ENCODE data around the gene CLEC12A. TPM values are rescaled to one million over a fixed set of nuclear protein-coding genes. Genes with fewer than 3 reads are reported as not detected.
"Not testable (repeated sequence)": the region's sequence is repeated elsewhere in the genome, so short reads cannot be mapped to it uniquely, and the experiment has no call there.

The CLEC12A gene
- total and polyA plus RNA-seq, 2 donors (not counting 1 experiment from before 2014, with no cell fraction given): 1.0 TPM; not detected in 1

DNA sequence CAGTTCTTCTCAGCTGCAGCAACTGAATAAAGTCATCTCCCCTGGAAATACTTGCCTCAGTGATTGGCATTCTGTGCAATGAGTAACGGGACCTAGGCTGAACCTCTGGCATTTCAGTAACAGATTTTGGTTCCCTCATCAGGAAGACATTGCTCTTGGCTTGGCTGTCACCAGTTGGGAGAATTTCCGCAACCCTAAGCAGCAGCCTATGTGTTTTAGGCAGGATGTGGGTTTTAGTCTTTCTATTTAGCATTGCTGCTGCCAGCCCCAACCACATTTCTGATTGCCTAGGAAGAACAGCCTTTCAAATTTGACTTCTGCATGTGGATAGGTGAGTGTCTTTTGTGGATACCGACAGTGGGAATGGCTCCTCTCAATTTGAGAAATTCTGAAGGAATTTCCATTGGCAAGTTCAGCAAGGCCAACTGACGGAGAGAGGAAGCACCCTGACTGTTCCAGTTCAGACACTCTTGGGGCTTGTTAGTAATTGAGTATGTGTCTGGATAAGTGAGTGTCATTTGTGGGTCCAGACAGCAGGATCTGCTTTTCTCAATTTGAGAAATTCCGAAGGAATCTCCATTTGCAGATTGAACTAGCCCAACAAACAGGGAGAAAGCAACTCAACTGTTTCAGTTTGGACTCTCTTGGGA lies 20.1 kb upstream of the CLEC12A start:
- no peak overlapping the region for H3K4me3 ChIP-seq (ENCODE audit: control extremely low read depth in 1 of 5, extremely low read depth in 1 of 5, insufficient read depth in 1 of 5, low read depth in 2 of 5, low read length in 4 of 5)

DNA sequence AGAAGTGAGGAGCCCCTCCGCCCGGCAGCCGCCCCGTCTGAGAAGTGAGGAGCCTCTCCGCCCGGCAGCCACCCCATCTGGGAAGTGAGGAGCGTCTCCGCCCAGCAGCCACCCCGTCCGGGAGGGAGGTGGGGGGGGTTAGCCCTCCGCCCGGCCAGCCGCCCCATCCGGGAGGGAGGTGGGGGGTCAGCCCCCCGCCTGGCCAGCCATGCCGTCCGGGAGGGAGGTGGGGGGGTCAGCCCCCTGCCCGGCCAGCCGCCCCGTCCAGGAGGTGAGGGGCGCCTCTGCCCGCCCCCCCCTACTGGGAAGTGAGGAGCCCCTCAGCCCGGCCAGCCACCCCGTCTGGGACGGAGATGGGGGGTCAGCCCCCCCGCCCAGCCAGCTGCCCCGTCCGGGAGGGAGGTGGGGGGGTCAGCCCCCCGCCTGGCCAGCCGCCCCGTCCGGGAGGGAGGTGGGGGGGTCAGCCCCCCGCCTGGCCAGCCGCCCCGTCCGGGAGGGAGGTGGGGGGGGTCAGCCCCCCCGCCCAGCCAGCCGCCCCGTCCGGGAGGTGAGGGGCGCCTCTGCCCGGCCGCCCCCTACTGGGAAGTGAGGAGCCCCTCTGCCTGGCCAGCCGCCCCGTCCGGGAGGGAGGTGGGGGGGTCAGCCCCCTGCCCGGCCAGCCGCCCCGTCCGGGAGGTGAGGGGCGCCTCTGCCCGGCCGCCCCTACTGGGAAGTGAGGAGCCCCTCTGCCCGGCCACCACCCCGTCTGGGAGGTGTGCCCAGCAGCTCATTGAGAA lies 18.1 kb upstream of the CLEC12A start:
- H3K4me3 ChIP-seq (ENCODE audit: control extremely low read depth in 1 of 5, extremely low read depth in 1 of 5, insufficient read depth in 1 of 5, low read depth in 2 of 5, low read length in 4 of 5); H3K4me3 Mint-ChIP-seq; H3K27me3 Mint-ChIP-seq; H3K27ac Mint-ChIP-seq; ATAC-seq (ENCODE audit: low read depth); H2AFZ ChIP-seq (ENCODE audit: insufficient read depth, low read depth, low read length, poor library complexity, severe bottlenecking); intact Hi-C loops (cut with micrococcal nuclease); H3K9me3 ChIP-seq (ENCODE audit: control extremely low read depth in 1 of 3, control insufficient read depth in 2 of 3, insufficient read depth in 1 of 3, low read length in 2 of 3); DNase-seq; H3K4me2 ChIP-seq (replicated peaks; ENCODE audit: low read depth, low read length, poor library complexity, severe bottlenecking); H3K27ac ChIP-seq (ENCODE audit: low read length in 2 of 2); H3K27me3 ChIP-seq (replicated peaks in 1 of 4; ENCODE audit: control extremely low read depth in 1 of 4, control insufficient read depth in 3 of 4, insufficient read depth in 4 of 4, low read length in 3 of 4); H3K9me3 Mint-ChIP-seq (ENCODE audit: insufficient read depth); H3K36me3 ChIP-seq (replicated peaks in 1 of 2; ENCODE audit: control extremely low read depth in 1 of 2, control insufficient read depth in 1 of 2, extremely low read depth in 1 of 2, insufficient read depth in 2 of 2, low read length in 1 of 2); H4K20me1 ChIP-seq (ENCODE audit: control insufficient read depth, insufficient read depth, low read length, poor library complexity, severe bottlenecking); CTCF ChIA-PET; H3K79me2 ChIP-seq (ENCODE audit: control insufficient read depth, insufficient read depth, low read length); POLR2A ChIA-PET; H3K9ac ChIP-seq (ENCODE audit: low read length): not testable (repeated sequence)
- no CpG with 5 or more reads among the region's 55 CpGs for WGBS (ENCODE audit: insufficient coverage)
- peaks cover 43% of the 10 kb centered on the region for H3K4me1 Mint-ChIP-seq
- peaks cover 32 to 35% of the 10 kb centered on the region in 2 donors for H3K4me1 ChIP-seq (ENCODE audit: control insufficient read depth in 2 of 2, insufficient read depth in 2 of 2, low read length in 2 of 2)

More for the DNA sequence above, 20.1 kb upstream of the CLEC12A start:
- WGBS (ENCODE audit: insufficient coverage): 33% methylated on average over 5 of the region's 5 CpGs
- DNase-seq: peak; percentile 31
- CTCF ChIA-PET: no interaction called here
- Histone ChIP-seq H3K36me3 (replicated peaks in 1 of 2; ENCODE audit: control extremely low read depth in 1 of 2, control insufficient read depth in 1 of 2, extremely low read depth in 1 of 2, insufficient read depth in 2 of 2, low read length in 1 of 2) (no peaks in the 10 kb centered on the region), H3K9ac (ENCODE audit: low read length) (no peak overlapping the region), H4K20me1 (ENCODE audit: control insufficient read depth, insufficient read depth, low read length, poor library complexity, severe bottlenecking) (no peaks in the 10 kb centered on the region), H3K79me2 (ENCODE audit: control insufficient read depth, insufficient read depth, low read length) (no peaks in the 10 kb centered on the region), H3K9me3 (ENCODE audit: control extremely low read depth in 1 of 3, control insufficient read depth in 2 of 3, insufficient read depth in 1 of 3, low read length in 2 of 3) (peaks cover 0 to 4% (median 0%) of the 10 kb centered on the region in 3 donors), H3K27ac (ENCODE audit: low read length in 2 of 2) (no peak overlapping the region), H3K4me1 (ENCODE audit: control insufficient read depth in 2 of 2, insufficient read depth in 2 of 2, low read length in 2 of 2) (peaks cover 32 to 40% of the 10 kb centered on the region in 2 donors), H3K4me2 (replicated peaks; ENCODE audit: low read depth, low read length, poor library complexity, severe bottlenecking) (peak overlapping the region; percentile 30), H3K27me3 (replicated peaks in 1 of 4; ENCODE audit: control extremely low read depth in 1 of 4, control insufficient read depth in 3 of 4, insufficient read depth in 4 of 4, low read length in 3 of 4) (peaks cover 0 to 3% (median 0%) of the 10 kb centered on the region in 4 experiments), H2AFZ (ENCODE audit: insufficient read depth, low read depth, low read length, poor library complexity, severe bottlenecking) (no peak overlapping the region)
- peak overlapping the region; percentile 32 for H3K4me3 Mint-ChIP-seq
- no peaks in the 10 kb centered on the region for H3K9me3 Mint-ChIP-seq (ENCODE audit: insufficient read depth)
- peak; percentile 26 for ATAC-seq (ENCODE audit: low read depth)
- H3K27ac Mint-ChIP-seq: no peak overlapping the region
- peaks cover 3% of the 10 kb centered on the region for H3K27me3 Mint-ChIP-seq
- intact Hi-C loops (cut with micrococcal nuclease): no loop called here
- peaks cover 40% of the 10 kb centered on the region for H3K4me1 Mint-ChIP-seq
- TF ChIP-seq, protein P1, sequence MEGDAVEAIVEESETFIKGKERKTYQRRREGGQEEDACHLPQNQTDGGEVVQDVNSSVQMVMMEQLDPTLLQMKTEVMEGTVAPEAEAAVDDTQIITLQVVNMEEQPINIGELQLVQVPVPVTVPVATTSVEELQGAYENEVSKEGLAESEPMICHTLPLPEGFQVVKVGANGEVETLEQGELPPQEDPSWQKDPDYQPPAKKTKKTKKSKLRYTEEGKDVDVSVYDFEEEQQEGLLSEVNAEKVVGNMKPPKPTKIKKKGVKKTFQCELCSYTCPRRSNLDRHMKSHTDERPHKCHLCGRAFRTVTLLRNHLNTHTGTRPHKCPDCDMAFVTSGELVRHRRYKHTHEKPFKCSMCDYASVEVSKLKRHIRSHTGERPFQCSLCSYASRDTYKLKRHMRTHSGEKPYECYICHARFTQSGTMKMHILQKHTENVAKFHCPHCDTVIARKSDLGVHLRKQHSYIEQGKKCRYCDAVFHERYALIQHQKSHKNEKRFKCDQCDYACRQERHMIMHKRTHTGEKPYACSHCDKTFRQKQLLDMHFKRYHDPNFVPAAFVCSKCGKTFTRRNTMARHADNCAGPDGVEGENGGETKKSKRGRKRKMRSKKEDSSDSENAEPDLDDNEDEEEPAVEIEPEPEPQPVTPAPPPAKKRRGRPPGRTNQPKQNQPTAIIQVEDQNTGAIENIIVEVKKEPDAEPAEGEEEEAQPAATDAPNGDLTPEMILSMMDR (IDR thresholded peaks at IDR 0.05): no peak
- no peak for TF ChIP-seq EZH2 (IDR thresholded peaks at IDR 0.05; ENCODE audit: borderline replicate concordance, insufficient read depth, low read depth, low read length, poor library complexity, severe bottlenecking)
- POLR2A ChIA-PET: no interaction called here
